Mucosa of rectum (tissue), 2 donors: ENCODE results near the gene STAT4.

Experiments
- H3K27ac ChIP-seq, 2 donors: one replicate each; pipeline ENCODE4 v1.7.0; 2013; ENCODE audit warnings: inconsistent platforms in 2 of 2, low read depth in 2 of 2, low read length in 2 of 2
- H3K27me3 ChIP-seq, 2 donors: one replicate each; pipeline ENCODE4 v1.7.0; 2013; ENCODE audit warnings: low read length in 2 of 2; ENCODE audit not compliant: control insufficient read depth in 2 of 2, insufficient read depth in 2 of 2
- H3K36me3 ChIP-seq, 2 donors: one replicate each; pipeline ENCODE4 v1.7.0; 2013; ENCODE audit warnings: low read length in 2 of 2; ENCODE audit not compliant: control insufficient read depth in 2 of 2, insufficient read depth in 2 of 2
- H3K4me1 ChIP-seq, 2 donors: one replicate each; pipeline ENCODE4 v1.7.0; 2013; ENCODE audit warnings: low read length in 2 of 2, mild to moderate bottlenecking in 1 of 2; ENCODE audit not compliant: control insufficient read depth in 2 of 2, insufficient read depth in 2 of 2
- H3K4me3 ChIP-seq, 2 donors: one replicate each; pipeline ENCODE4 v1.7.0; 2013; ENCODE audit warnings: low read length in 2 of 2
- H3K9ac ChIP-seq, 2 donors: one replicate each; pipeline ENCODE4 v1.7.0; 2013; ENCODE audit warnings: low read length in 2 of 2, low read depth in 1 of 2, mild to moderate bottlenecking in 1 of 2
- H3K9me3 ChIP-seq, 2 donors: one replicate each; pipeline ENCODE4 v1.7.0; 2013; ENCODE audit warnings: low read length in 2 of 2; ENCODE audit not compliant: control insufficient read depth in 2 of 2
- donor health status: healthy.
- donor health status: Normal muscosa, but diverticular disease.

Gene STAT4

GRCh38 chr2:191051177-191051576 is 99.6 kb downstream of the STAT4 start:
- Histone ChIP-seq H3K9me3 (no peaks in the 10 kb centered on the region), H3K36me3 (no peaks in the 10 kb centered on the region), H3K27ac (no peak overlapping the region), H3K4me3 (no peak overlapping the region), H3K4me1 (peaks cover 0 to 4% of the 10 kb centered on the region in 2 donors), H3K27me3 (no peaks in the 10 kb centered on the region), H3K9ac (no peak overlapping the region)

- Histone ChIP-seq H3K4me1 (peaks cover 0 to 4% of the 10 kb centered on the region in 2 donors), H3K27me3 (no peaks in the 10 kb centered on the region), H3K4me3 (no peak overlapping the region), H3K27ac (no peak overlapping the region), H3K9ac (no peak overlapping the region), H3K9me3 (no peaks in the 10 kb centered on the region), H3K36me3 (no peaks in the 10 kb centered on the region)
These were observed 100.2 kb downstream of the STAT4 start for GRCh38 chr2:191050640-191050987.

GRCh38 chr2:191049728-191050639 is 100.8 kb downstream of the STAT4 start:
- no peak overlapping the region for H3K27ac ChIP-seq
- H3K27me3 ChIP-seq = no peaks in the 10 kb centered on the region
- no peak overlapping the region for H3K9ac ChIP-seq
- H3K36me3 ChIP-seq = no peaks in the 10 kb centered on the region
- no peak overlapping the region for H3K4me3 ChIP-seq
- H3K9me3 ChIP-seq = no peaks in the 10 kb centered on the region
- peaks cover 0 to 4% of the 10 kb centered on the region in 2 donors for H3K4me1 ChIP-seq

GRCh38 chr2:191048073-191048472 is 102.7 kb downstream of the STAT4 start:
- Histone ChIP-seq H3K4me3 (no peak overlapping the region), H3K36me3 (no peaks in the 10 kb centered on the region), H3K4me1 (peaks cover 0 to 4% of the 10 kb centered on the region in 2 donors), H3K9me3 (no peaks in the 10 kb centered on the region), H3K27ac (no peak overlapping the region), H3K27me3 (no peaks in the 10 kb centered on the region), H3K9ac (no peak overlapping the region)

- Histone ChIP-seq H3K9ac (no peak overlapping the region), H3K27me3 (no peaks in the 10 kb centered on the region), H3K9me3 (no peaks in the 10 kb centered on the region), H3K4me1 (peaks cover 0 to 5% of the 10 kb centered on the region in 2 donors), H3K4me3 (no peak overlapping the region), H3K36me3 (no peaks in the 10 kb centered on the region), H3K27ac (no peak overlapping the region)
These were observed 105.7 kb downstream of the STAT4 start for GRCh38 chr2:191045141-191045540.

- Histone ChIP-seq H3K36me3 (no peaks in the 10 kb centered on the region), H3K27ac (no peak overlapping the region), H3K27me3 (no peaks in the 10 kb centered on the region), H3K9ac (no peak overlapping the region), H3K9me3 (no peaks in the 10 kb centered on the region), H3K4me3 (no peak overlapping the region), H3K4me1 (peaks cover 0 to 5% of the 10 kb centered on the region in 2 donors)
These were observed 107.4 kb downstream of the STAT4 start for GRCh38 chr2:191043438-191043837.

- Histone ChIP-seq H3K9ac (no peak overlapping the region), H3K27me3 (no peaks in the 10 kb centered on the region), H3K4me1 (peaks cover 0 to 5% of the 10 kb centered on the region in 2 donors), H3K36me3 (no peaks in the 10 kb centered on the region), H3K27ac (no peak overlapping the region), H3K4me3 (no peak overlapping the region), H3K9me3 (no peaks in the 10 kb centered on the region)
These were observed 109.2 kb downstream of the STAT4 start for GRCh38 chr2:191041418-191042161.

- Histone ChIP-seq H3K27ac (no peak overlapping the region), H3K4me3 (no peak overlapping the region), H3K4me1 (peaks cover 0 to 5% of the 10 kb centered on the region in 2 donors), H3K27me3 (no peaks in the 10 kb centered on the region), H3K9ac (no peak overlapping the region), H3K9me3 (no peaks in the 10 kb centered on the region), H3K36me3 (no peaks in the 10 kb centered on the region)
These were observed 111.2 kb downstream of the STAT4 start for GRCh38 chr2:191039616-191040015.

GRCh38 chr2:191038741-191039140 is 112.1 kb downstream of the STAT4 start:
- no peaks in the 10 kb centered on the region for H3K36me3 ChIP-seq
- peaks cover 0 to 5% of the 10 kb centered on the region in 2 donors for H3K4me1 ChIP-seq
- H3K4me3 ChIP-seq = no peak overlapping the region
- H3K9me3 ChIP-seq = no peaks in the 10 kb centered on the region
- no peak overlapping the region for H3K27ac ChIP-seq
- H3K27me3 ChIP-seq = no peaks in the 10 kb centered on the region
- H3K9ac ChIP-seq = no peak overlapping the region

- Histone ChIP-seq H3K4me1 (peaks cover 0 to 5% of the 10 kb centered on the region in 2 donors), H3K9me3 (no peaks in the 10 kb centered on the region), H3K27ac (no peak overlapping the region), H3K4me3 (no peak overlapping the region), H3K36me3 (no peaks in the 10 kb centered on the region), H3K27me3 (no peaks in the 10 kb centered on the region), H3K9ac (no peak overlapping the region)
These were observed 112.5 kb downstream of the STAT4 start for GRCh38 chr2:191038241-191038725.
